ENCODE data around the gene TMEM190.

GRCh38 chr19:55368701-55369563 is 7.7 kb upstream of the TMEM190 start:
- TF ChIP-seq CTCF (conservative IDR thresholded peaks at IDR 0.05) (no peak), EZH2 (IDR thresholded peaks at IDR 0.05; ENCODE audit: low read depth) (0 out of 2 replicates have a peak, but pooled peaks have one; percentile 66)

All from PC-9 (cell line).